ENCODE data around the gene NME7.

The NME7 gene

GRCh38 chr1:169309178-169310166 is 58.1 kb downstream of the NME7 start:
- Histone ChIP-seq H3K27ac (ENCODE audit: extremely low read depth, low read depth, low read length) (no peak overlapping the region), H3K4me3 (ENCODE audit: low read depth, low read length) (no peak overlapping the region), H3K9me3 (ENCODE audit: control insufficient read depth, insufficient read depth, low read depth, low read length) (no peaks in the 10 kb centered on the region), H3K36me3 (ENCODE audit: control insufficient read depth in 2 of 2, insufficient read depth in 1 of 2, low read length in 2 of 2) (no peaks in the 10 kb centered on the region), H3K4me1 (ENCODE audit: control insufficient read depth, insufficient read depth, low read length) (no peaks in the 10 kb centered on the region; the same call in 1 of the 2 replicates)
- CTCF ChIA-PET: no interaction called here
- TF ChIP-seq SP3 (tag by site-specific recombination; IDR thresholded peaks at IDR 0.05) (no peak), TRIM28 (IDR thresholded peaks at IDR 0.05; ENCODE audit: borderline replicate concordance, low read length) (no peak), ZNF629 (tag by site-specific recombination; IDR thresholded peaks at IDR 0.05) (no peak), ZNF221 (tag by site-specific recombination; IDR thresholded peaks at IDR 0.05; ENCODE audit: borderline replicate concordance) (no peak), ZBTB49 (tag by site-specific recombination; IDR thresholded peaks at IDR 0.05; ENCODE audit: low read depth) (no peak), ZNF48 (tag by site-specific recombination; IDR thresholded peaks at IDR 0.05) (no peak), ZNF473 (tag by site-specific recombination; IDR thresholded peaks at IDR 0.05) (no peak), ZNF549 (tag by site-specific recombination; IDR thresholded peaks at IDR 0.05) (no peak), ZNF580 (tag by site-specific recombination; IDR thresholded peaks at IDR 0.05) (no peak), BCL11B (tag by site-specific recombination; IDR thresholded peaks at IDR 0.05; ENCODE audit: low read depth) (no peak), ZNF362 (tag by site-specific recombination; IDR thresholded peaks at IDR 0.05) (no peak), ZNF292 (tag by site-specific recombination; IDR thresholded peaks at IDR 0.05; ENCODE audit: borderline replicate concordance, low read depth) (no peak), SCRT1 (tag by site-specific recombination; IDR thresholded peaks at IDR 0.05; ENCODE audit: borderline replicate concordance) (no peak), PRDM2 (tag by site-specific recombination; IDR thresholded peaks at IDR 0.05; ENCODE audit: borderline replicate concordance) (no peak), ZNF121 (tag by site-specific recombination; IDR thresholded peaks at IDR 0.05) (no peak), FEZF1 (tag by site-specific recombination; IDR thresholded peaks at IDR 0.05) (no peak), GLIS2 (tag by site-specific recombination; IDR thresholded peaks at IDR 0.05) (no peak), ZNF677 (tag by site-specific recombination; IDR thresholded peaks at IDR 0.05) (no peak), ZNF155 (tag by site-specific recombination; IDR thresholded peaks at IDR 0.05) (no peak), ZSCAN18 (tag by site-specific recombination; IDR thresholded peaks at IDR 0.05) (no peak)
- POLR2A ChIA-PET: no interaction called here

All from HEK293 (cell line).